NB4 (cell line): ENCODE measurements around the gene PCYT1A.

ENCODE experiments used
- CTCF ChIP-seq: IDR thresholded peaks from one replicate; pipeline ENCODE4 v1.5.1; 2012; ENCODE audit warnings: low read depth, low read length
- MAX ChIP-seq: IDR thresholded peaks from 2 replicates; pipeline ENCODE4 v1.6.1; 2011; ENCODE audit warnings: low read depth, low read length
- POLR2A ChIP-seq: IDR thresholded peaks from 2 replicates; pipeline ENCODE4 v1.6.1; 2011; ENCODE audit warnings: mild to moderate bottlenecking; ENCODE audit not compliant: insufficient read length; ENCODE audit errors: extremely low read depth

- TF ChIP-seq CTCF (no peak), POLR2A (no peak), MAX (no peak)
These were observed 49.0 kb upstream of the PCYT1A start for GRCh38 chr3:196336319-196337145.
